Left hindlimb (tissue), 1 donor: ENCODE results near the gene CHRM2.
"Not testable (repeated sequence)": the region's sequence is repeated elsewhere in the genome, so short reads cannot be mapped to it uniquely, and the experiment has no call there.

ENCODE experiments used
- DNase-seq: peaks from one replicate; pipeline ENCODE4 v3.0.0-alpha.2; 2018

The CHRM2 gene

GRCh38 chr7:136868496-136869000 lies at the start of gene CHRM2:
Gene CHRM2 (plus strand): TSS chr7:136868652. CDS start chr7:137014866, 146,214 bp downstream.
- peak; percentile 31 for DNase-seq

DNA sequence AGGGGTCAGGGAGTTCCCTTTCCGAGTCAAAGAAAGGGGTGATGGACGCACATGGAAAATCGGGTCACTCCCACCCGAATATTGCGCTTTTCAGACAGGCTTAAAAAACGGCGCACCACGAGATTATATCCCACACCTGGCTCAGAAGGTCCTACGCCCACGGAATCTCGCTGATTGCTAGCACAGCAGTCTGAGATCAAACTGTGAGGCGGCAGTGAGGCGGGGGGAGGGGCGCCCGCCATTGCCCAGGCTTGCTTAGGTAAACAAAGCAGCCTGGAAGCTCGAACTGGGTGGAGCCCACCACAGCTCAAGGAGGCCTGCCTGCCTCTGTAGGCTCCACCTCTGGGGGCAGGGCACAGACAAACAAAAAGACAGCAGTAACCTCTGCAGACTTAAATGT lies 37.1 kb upstream of the CHRM2 start:
- not testable (repeated sequence) for DNase-seq

- DNase-seq, result no peak
Observed at GRCh38 chr7:136845899-136846465, 22.5 kb upstream of the CHRM2 start.

DNA sequence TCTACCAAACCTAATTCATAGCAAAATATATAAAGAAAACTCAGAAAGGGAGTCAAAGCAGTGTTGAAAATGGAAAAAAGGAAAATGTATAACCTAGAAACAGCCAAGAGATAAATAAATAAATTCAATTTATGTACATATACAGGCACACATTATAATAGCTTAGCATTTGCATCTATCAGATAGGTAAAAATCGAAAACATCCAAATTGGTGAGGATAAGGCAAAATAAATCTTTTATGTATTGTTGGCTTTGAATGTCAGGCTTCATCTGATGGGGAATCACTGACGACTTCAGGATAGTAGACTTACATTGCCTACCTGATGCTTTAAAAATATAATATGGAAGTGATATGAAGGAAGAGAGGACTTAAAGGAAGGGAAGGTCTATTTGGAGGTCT lies 20.6 kb upstream of the CHRM2 start:
- no peak for DNase-seq

DNA sequence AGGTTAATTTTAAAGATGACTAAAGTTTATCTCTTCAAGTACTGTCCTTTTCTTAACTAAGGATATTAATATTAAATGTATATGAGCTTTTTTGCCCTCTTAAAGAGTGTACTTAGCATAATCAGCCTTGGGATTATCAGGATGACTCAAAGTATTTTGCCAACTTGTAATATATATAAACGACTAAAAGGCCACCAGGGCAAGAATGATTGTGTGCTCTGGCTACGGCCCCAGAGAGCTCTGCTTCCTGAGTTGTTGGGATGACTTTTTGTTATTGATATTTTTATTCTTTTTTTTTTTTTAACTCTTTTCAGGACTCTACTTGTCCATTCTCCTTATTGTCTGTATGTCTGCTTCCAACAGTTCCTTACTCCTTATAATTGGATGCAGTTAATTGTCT lies 14.8 kb upstream of the CHRM2 start:
- DNase-seq, result no peak

DNA sequence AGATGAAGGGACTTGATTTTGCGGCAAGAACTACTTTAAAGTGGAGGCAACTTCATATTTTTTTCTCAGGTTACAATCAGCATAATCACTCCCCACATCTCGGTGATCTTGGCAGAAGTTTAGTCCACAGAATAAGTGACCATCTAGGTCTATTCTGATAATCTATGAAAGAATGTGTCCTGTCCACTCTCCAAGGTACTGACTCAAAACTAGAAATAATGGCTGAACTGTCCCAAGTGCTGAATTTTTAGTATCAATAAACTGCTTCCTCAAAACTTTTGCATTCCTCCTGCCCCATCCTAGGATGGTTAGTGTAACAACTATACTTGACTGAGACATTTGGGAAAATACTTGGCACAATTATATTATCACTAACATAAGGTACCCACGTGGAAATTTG lies 10.9 kb upstream of the CHRM2 start:
- no peak for DNase-seq

GRCh38 chr7:136859803-136860202 lies 8.6 kb upstream of the CHRM2 start:
- DNase-seq, result no peak

- DNase-seq, result no peak
Observed at GRCh38 chr7:136865236-136865635, 3.2 kb upstream of the CHRM2 start.

DNA sequence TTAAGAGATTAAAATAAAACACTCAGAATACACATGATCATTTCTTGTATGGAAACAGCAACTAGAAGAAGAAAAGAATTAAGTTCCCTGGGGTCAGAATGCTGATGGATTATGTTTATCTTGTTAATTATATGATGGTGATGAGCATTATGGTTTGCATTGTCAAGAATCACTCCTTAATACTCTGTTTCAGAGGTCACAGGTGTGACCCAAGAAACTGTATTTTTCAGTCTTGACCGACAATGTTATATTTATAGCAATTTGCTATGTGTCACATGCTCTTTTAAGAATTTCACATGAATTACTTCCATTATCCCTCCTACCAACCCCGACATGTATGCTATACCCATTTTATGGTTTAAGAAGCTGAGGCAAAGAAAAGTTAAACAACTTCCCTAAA lies 2.7 kb upstream of the CHRM2 start:
- no peak for DNase-seq

DNA sequence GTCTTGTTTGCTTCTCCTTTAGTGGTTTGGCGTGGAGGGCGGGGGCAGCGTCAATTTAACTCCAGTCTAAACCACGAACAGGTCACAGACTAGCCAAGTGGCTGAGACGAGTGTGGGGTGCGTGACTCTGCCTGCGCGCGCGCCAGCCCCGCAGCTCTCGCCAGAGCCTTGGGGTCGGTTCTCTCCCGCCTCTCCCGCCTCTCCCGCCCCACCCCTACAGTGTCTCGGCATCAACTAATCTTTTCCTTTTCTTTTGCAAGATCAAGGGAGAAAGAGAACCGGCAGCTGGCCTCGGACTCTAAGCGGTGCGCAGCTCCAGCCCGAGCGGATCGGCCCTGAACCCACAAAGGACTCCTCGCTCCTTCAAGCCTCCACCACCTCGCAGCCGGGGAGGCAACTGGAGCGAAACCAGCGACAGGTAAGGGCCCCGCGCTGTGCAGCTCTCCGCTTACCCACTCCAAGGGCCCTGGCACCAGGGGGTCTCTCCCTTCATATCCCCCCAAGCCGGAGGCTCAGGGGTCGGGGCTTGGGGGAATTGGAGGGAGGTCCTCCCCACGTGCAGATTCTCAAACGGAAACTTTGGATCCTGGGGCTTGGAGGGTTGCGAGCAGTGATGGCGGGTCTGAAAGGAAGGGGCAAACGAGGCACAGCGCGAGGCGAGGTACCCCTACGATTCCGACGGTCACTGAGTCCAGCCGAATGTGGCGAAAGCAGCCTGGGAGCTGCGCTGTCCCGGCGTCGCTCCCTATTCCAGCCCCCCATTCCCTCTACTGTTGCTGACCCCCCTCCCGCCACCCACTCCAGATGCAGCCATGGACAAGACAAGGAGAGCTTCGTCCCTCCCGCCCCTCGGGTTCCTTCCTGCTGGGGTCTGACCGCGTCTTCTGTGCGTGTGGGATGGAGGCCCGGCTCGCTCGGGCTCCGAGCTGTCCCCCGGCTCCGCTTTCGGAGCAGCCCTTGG lies 829 bp downstream of the CHRM2 start:
- no peak for DNase-seq

GRCh38 chr7:136869991-136870865 lies 1.8 kb downstream of the CHRM2 start:
- no peak for DNase-seq

- no peak for DNase-seq
Observed at GRCh38 chr7:136870866-136871487, 2.5 kb downstream of the CHRM2 start.

- DNase-seq, result no peak
Observed at GRCh38 chr7:136874393-136875032, 6.1 kb downstream of the CHRM2 start.

DNA sequence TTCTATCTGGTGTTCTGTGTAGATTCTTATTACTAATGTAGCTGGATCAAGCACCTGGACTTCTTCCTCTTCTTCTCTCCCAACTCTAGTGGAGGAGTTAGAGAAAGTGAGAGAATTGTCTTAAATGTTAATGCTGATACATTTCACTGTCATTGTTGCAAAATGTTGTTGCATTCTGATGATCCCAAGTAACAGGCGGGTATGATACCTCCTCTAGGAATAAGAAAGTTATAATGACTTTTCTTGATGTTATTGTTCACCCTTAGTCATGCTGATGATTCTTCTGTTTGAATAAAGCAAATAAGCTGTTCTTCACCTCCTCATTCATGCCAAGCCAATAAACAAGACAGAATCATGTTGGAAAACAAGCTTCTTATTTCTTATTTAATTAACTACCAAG lies 9.1 kb downstream of the CHRM2 start:
- DNase-seq, result no peak

- no peak for DNase-seq
Observed at GRCh38 chr7:136877990-136878389, 9.5 kb downstream of the CHRM2 start.

GRCh38 chr7:136878878-136879277 lies 10.4 kb downstream of the CHRM2 start:
- no peak for DNase-seq

- no peak for DNase-seq
Observed at GRCh38 chr7:136883046-136883445, 14.6 kb downstream of the CHRM2 start.

DNA sequence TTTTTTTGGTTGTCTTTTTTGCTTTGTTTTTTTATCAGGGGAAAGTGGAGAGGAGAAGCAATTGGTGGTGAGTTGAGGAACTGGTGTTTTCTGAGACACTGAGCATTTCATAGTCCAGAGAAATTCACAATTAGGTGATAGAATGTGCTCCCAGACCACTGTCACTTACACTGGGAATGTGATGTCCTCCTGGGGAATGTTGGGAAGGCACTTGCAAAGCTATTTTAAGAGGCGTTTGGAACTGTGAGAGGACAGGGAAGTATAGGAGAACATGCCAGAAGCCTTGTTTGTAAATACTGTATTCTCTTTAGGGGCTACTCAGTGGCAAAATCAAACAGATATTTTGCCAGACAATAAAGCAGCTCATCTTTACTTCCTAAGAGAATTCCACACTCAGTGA lies 16.0 kb downstream of the CHRM2 start:
- no peak for DNase-seq

DNA sequence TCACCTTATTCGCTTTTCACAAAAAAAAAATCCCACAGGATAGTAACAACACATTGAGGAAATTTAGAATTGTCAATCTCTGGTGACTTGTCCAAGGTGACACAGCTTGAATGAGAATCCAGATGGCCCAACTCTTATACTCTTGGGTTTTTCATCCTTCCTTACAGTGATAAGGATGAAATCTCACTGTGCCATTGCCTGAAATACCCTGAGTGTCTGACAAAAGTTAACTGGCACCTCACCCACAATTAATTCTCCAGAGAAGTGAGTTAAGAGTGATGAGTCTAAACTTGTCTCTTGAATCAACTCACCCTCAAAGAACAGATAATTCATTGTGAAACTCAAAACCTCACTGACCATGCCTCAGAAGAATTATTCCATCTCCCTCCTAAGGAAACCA lies 18.9 kb downstream of the CHRM2 start:
- DNase-seq, result no peak

DNA sequence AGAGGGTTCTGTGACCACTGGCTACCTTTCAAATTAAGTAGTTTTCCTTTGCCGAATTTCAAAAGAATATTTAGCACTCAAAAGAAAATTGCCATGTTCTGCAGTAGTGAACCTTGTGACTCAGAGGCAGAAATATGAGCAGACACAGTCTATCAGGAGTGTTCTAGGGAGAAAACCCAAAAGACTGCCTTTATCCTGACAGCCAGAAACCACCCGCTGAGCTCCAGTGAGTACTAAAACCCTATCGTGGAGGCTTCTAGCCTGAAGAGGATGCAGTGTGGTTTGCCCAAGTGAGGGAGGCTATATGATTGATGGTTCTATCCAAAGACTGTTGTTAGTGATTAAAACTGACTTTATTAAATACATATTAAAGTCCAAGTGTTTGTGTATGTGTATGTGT lies 21.9 kb downstream of the CHRM2 start:
- DNase-seq, result no peak

DNA sequence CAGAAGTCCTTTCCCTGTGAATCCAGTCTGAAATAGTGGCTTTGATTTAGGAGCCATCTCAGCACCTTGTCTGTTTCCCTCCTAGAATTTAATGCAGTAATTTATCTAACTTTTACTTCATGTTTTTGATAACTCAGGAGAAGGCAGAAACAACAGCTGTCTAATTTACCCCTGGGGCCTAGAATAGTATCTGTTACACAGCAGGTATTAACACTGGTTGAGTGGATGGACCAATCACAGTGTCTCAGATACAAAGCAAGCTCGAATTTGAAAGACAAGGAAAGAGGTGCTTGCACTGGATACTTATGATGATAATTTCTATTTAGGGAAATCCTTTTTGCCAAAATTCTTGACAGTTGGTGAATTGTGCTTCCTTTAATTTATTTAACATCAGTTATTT lies 23.4 kb downstream of the CHRM2 start:
- DNase-seq, result no peak

GRCh38 chr7:136894789-136895188 lies 26.3 kb downstream of the CHRM2 start:
- no peak for DNase-seq
